ENCODE data around the gene RXFP1. TPM values are rescaled to one million over a fixed set of nuclear protein-coding genes. Genes with fewer than 3 reads are reported as not detected.

Gene RXFP1
- total RNA-seq, 1 experiment from 2014 or later = 0.48 TPM

- TF ChIP-seq NR2C2 (CRISPR knock-in tag; IDR thresholded peaks at IDR 0.05) (no peak), ZBTB21 (CRISPR knock-in tag; IDR thresholded peaks at IDR 0.05; ENCODE audit: borderline replicate concordance) (no peak), NFE2L1 (CRISPR knock-in tag; IDR thresholded peaks at IDR 0.05) (no peak), IRF2 (CRISPR knock-in tag; IDR thresholded peaks at IDR 0.05; ENCODE audit: borderline replicate concordance, low read depth) (no peak), E2F5 (CRISPR knock-in tag; IDR thresholded peaks at IDR 0.05) (no peak), ZNF416 (CRISPR knock-in tag; IDR thresholded peaks at IDR 0.05) (no peak)
Observed at GRCh38 chr4:158500054-158500453, 21.6 kb upstream of the RXFP1 start (continued).

- Mint-ChIP-seq H3K9me3 (0 out of 2 replicates have a peak, but pooled peaks cover under 1% of the 10 kb centered on the region), H3K27me3 (ENCODE audit: low read depth) (no peaks in the 10 kb centered on the region), H3K27ac (no peak overlapping the region), H3K4me3 (no peak overlapping the region), H3K36me3 (no peaks in the 10 kb centered on the region), H3K4me1 (no peaks in the 10 kb centered on the region)
- TF ChIP-seq PREB (CRISPR knock-in tag; IDR thresholded peaks at IDR 0.05; ENCODE audit: borderline replicate concordance) (no peak), GRHL2 (CRISPR knock-in tag; IDR thresholded peaks at IDR 0.05; ENCODE audit: insufficient replicate concordance, severe bottlenecking) (no peak), MLX (CRISPR knock-in tag; IDR thresholded peaks at IDR 0.05) (no peak), HMGXB4 (CRISPR knock-in tag; IDR thresholded peaks at IDR 0.05) (no peak), ZMAT4 (CRISPR knock-in tag; IDR thresholded peaks at IDR 0.05) (no peak), ESRRA (CRISPR knock-in tag; IDR thresholded peaks at IDR 0.05; ENCODE audit: borderline replicate concordance) (no peak), SP1 (CRISPR knock-in tag; conservative IDR thresholded peaks at IDR 0.05) (no peak), ELF4 (CRISPR knock-in tag; IDR thresholded peaks at IDR 0.05; ENCODE audit: low read depth) (no peak), E2F4 (CRISPR knock-in tag; IDR thresholded peaks at IDR 0.05; ENCODE audit: borderline replicate concordance, low read depth) (no peak), PRDM15 (CRISPR knock-in tag; IDR thresholded peaks at IDR 0.05) (no peak), ZNF512 (CRISPR knock-in tag; IDR thresholded peaks at IDR 0.05; ENCODE audit: borderline replicate concordance) (no peak), ZNF232 (CRISPR knock-in tag; IDR thresholded peaks at IDR 0.05) (no peak), RORB (CRISPR knock-in tag; IDR thresholded peaks at IDR 0.05) (no peak), FOXJ3 (CRISPR knock-in tag; IDR thresholded peaks at IDR 0.05; ENCODE audit: borderline replicate concordance) (no peak), OVOL2 (CRISPR knock-in tag; IDR thresholded peaks at IDR 0.05; ENCODE audit: borderline replicate concordance) (no peak), ZNF396 (CRISPR knock-in tag; IDR thresholded peaks at IDR 0.05; ENCODE audit: borderline replicate concordance) (no peak)
- ChIA-PET POLR2A (no interaction called here), CTCF (no interaction called here)
- ATAC-seq = no peak
- DNase-seq (ENCODE audit: low spot score) = no peak
Observed at GRCh38 chr4:158513256-158513655, 8.4 kb upstream of the RXFP1 start.

Measured in WTC11 (cell line).